ENCODE measurements around the gene RPS8.

GRCh38 chr1:44811234-44811633 is 35.9 kb downstream of the RPS8 start:
- TF ChIP-seq, protein P1, sequence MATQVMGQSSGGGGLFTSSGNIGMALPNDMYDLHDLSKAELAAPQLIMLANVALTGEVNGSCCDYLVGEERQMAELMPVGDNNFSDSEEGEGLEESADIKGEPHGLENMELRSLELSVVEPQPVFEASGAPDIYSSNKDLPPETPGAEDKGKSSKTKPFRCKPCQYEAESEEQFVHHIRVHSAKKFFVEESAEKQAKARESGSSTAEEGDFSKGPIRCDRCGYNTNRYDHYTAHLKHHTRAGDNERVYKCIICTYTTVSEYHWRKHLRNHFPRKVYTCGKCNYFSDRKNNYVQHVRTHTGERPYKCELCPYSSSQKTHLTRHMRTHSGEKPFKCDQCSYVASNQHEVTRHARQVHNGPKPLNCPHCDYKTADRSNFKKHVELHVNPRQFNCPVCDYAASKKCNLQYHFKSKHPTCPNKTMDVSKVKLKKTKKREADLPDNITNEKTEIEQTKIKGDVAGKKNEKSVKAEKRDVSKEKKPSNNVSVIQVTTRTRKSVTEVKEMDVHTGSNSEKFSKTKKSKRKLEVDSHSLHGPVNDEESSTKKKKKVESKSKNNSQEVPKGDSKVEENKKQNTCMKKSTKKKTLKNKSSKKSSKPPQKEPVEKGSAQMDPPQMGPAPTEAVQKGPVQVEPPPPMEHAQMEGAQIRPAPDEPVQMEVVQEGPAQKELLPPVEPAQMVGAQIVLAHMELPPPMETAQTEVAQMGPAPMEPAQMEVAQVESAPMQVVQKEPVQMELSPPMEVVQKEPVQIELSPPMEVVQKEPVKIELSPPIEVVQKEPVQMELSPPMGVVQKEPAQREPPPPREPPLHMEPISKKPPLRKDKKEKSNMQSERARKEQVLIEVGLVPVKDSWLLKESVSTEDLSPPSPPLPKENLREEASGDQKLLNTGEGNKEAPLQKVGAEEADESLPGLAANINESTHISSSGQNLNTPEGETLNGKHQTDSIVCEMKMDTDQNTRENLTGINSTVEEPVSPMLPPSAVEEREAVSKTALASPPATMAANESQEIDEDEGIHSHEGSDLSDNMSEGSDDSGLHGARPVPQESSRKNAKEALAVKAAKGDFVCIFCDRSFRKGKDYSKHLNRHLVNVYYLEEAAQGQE (IDR thresholded peaks at IDR 0.05; ENCODE audit: low read depth), result no peak
- TF ChIP-seq EP300 (IDR thresholded peaks at IDR 0.05; ENCODE audit: borderline replicate concordance) (no peak), TAF1 (IDR thresholded peaks at IDR 0.05; ENCODE audit: low read depth) (no peak), FOXM1 (IDR thresholded peaks at IDR 0.05; ENCODE audit: borderline replicate concordance, low read depth) (no peak), MAX (IDR thresholded peaks at IDR 0.05) (no peak), NFIC (IDR thresholded peaks at IDR 0.05) (no peak), YY1 (IDR thresholded peaks at IDR 0.05; ENCODE audit: low read depth) (no peak), CREB1 (IDR thresholded peaks at IDR 0.05; ENCODE audit: low read depth) (no peak)

Measured in Ishikawa (cell line).